IMR-90 (cell line): Measurements from ENCODE around the gene SLIT3. TPM values are rescaled to one million over a fixed set of nuclear protein-coding genes. Genes with fewer than 3 reads are reported as not detected.

Experiments
- ATAC-seq: fragments of 200-7000 bp; cut with Tn5 transposase; 2 replicates; pipeline ENCODE4 v1.9.1; 2020; ENCODE audit warnings: low read depth, mild to moderate bottlenecking, moderate library complexity
- BruUV-seq: library from RNA; stranded (reverse); fragments of 400-500 nt; replicated peaks from 2 replicates; lab custom pipeline; 2021; lab: Mats Ljungman, UMichigan
- CTCF ChIA-PET: fragments of 300-600 bp; formaldehyde crosslinking; extraction: SDS; loops from one replicate; lab custom pipeline; 2021; ENCODE audit warnings: antibody characterized with exemption; lab: Yijun Ruan, JAX
- POLR2A ChIA-PET: fragments of 300-600 bp; sonication (Branson Sonifier 250); formaldehyde crosslinking; loops from one replicate; lab custom pipeline; 2022; ENCODE audit warnings: antibody characterized with exemption; ENCODE audit not compliant: unreplicated experiment; lab: Charles Lee
- DNase-seq: peaks from one replicate; pipeline ENCODE4 v3.0.0; 2013
- H2AFZ ChIP-seq: replicated peaks from 2 replicates; pipeline ENCODE3; 2013; ENCODE audit warnings: low read length, mild to moderate bottlenecking; ENCODE audit not compliant: poor library complexity
- H2AK5ac ChIP-seq: 2 replicates; pipeline ENCODE4 v1.6.1; 2013; ENCODE audit warnings: low read depth, low read length, inconsistent platforms
- H2AK9ac ChIP-seq: replicated peaks from 2 replicates; pipeline ENCODE3; 2013; ENCODE audit warnings: mild to moderate bottlenecking, low read depth, low read length, moderate library complexity; ENCODE audit not compliant: poor library complexity
- H2BK120ac ChIP-seq: 2 replicates; pipeline ENCODE4 v1.6.1; 2013; ENCODE audit warnings: low read depth, low read length, inconsistent platforms
- H2BK15ac ChIP-seq: 3 replicates; pipeline ENCODE4 v1.6.1; 2013; ENCODE audit warnings: low read depth, low read length, inconsistent platforms
- H2BK20ac ChIP-seq: 2 replicates; pipeline ENCODE4 v1.6.1; 2013; ENCODE audit warnings: low read depth, mild to moderate bottlenecking, inconsistent platforms, low read length, moderate library complexity
- H2BK5ac ChIP-seq: 2 replicates; pipeline ENCODE4 v1.6.1; 2013; ENCODE audit warnings: mild to moderate bottlenecking, low read depth, low read length, inconsistent platforms; ENCODE audit not compliant: poor library complexity, severe bottlenecking
- H3K14ac ChIP-seq: replicated peaks from 2 replicates; pipeline ENCODE4 v1.6.1; 2013; ENCODE audit warnings: low read depth, low read length, inconsistent platforms
- H3K18ac ChIP-seq: 2 replicates; pipeline ENCODE4 v1.6.1; 2013; ENCODE audit warnings: low read depth, low read length, control low read depth
- H3K23ac ChIP-seq: 2 replicates; pipeline ENCODE4 v1.6.1; 2013; ENCODE audit warnings: low read depth, low read length, inconsistent platforms
- H3K27ac ChIP-seq: 2 replicates; pipeline ENCODE4 v1.5.1; 2013; ENCODE audit warnings: mild to moderate bottlenecking, control low read depth, low read length; ENCODE audit not compliant: insufficient read depth
- H3K27me3 ChIP-seq: 2 replicates; pipeline ENCODE4 v1.6.1; 2013; ENCODE audit warnings: low read length; ENCODE audit not compliant: control insufficient read depth, insufficient read depth
- H3K36me3 ChIP-seq: 2 replicates; pipeline ENCODE4 v1.6.1; 2013; ENCODE audit warnings: low read length, mixed read lengths; ENCODE audit not compliant: control insufficient read depth, insufficient read depth
- H3K4ac ChIP-seq: 2 replicates; pipeline ENCODE4 v1.6.1; 2013; ENCODE audit warnings: low read depth, low read length, inconsistent platforms
- H3K4me1 ChIP-seq: 2 replicates; pipeline ENCODE4 v1.6.1; 2013; ENCODE audit warnings: low read length, mixed read lengths; ENCODE audit not compliant: control insufficient read depth, insufficient read depth
- H3K4me2 ChIP-seq: 2 replicates; pipeline ENCODE4 v1.6.1; 2013; ENCODE audit warnings: low read depth, mild to moderate bottlenecking, control low read depth, low read length, moderate library complexity
- H3K4me3 ChIP-seq: 2 replicates; pipeline ENCODE4 v1.5.1; 2013; ENCODE audit warnings: low read depth, mild to moderate bottlenecking, control low read depth, low read length, moderate library complexity; ENCODE audit not compliant: insufficient read depth
- H3K56ac ChIP-seq: 2 replicates; pipeline ENCODE4 v1.6.1; 2013; ENCODE audit warnings: low read length, inconsistent platforms; ENCODE audit not compliant: insufficient read depth; ENCODE audit errors: extremely low read depth
- H3K79me1 ChIP-seq, 2 experiments: 2 replicates each; pipeline ENCODE4 v1.6.1; 2013; ENCODE audit warnings: low read length in 2 of 2, inconsistent platforms in 1 of 2, low read depth in 1 of 2
- H3K9ac ChIP-seq: 2 replicates; pipeline ENCODE4 v1.6.1; 2013; ENCODE audit warnings: low read depth, low read length, control low read depth
- H3K9me1 ChIP-seq: 2 replicates; pipeline ENCODE4 v1.6.1; 2013; ENCODE audit warnings: low read length, inconsistent platforms; ENCODE audit not compliant: insufficient read depth
- H3K9me3 ChIP-seq: 2 replicates; pipeline ENCODE4 v1.6.1; 2013; ENCODE audit warnings: low read length; ENCODE audit not compliant: control insufficient read depth, insufficient read depth
- H4K20me1 ChIP-seq: 2 replicates; pipeline ENCODE4 v1.6.1; 2013; ENCODE audit warnings: low read length, inconsistent platforms; ENCODE audit not compliant: insufficient read depth
- H4K5ac ChIP-seq: 2 replicates; pipeline ENCODE4 v1.6.1; 2013; ENCODE audit warnings: mild to moderate bottlenecking, low read depth, low read length, control low read depth
- H4K8ac ChIP-seq, 2 experiments: 2 replicates each; pipeline ENCODE4 v1.6.1; 2013; ENCODE audit warnings: low read depth in 2 of 2, low read length in 2 of 2, control low read depth in 1 of 2, inconsistent platforms in 1 of 2
- H4K91ac ChIP-seq: 2 replicates; pipeline ENCODE4 v1.6.1; 2013; ENCODE audit warnings: low read depth, low read length, inconsistent platforms; ENCODE audit not compliant: insufficient read depth
- CTCF ChIP-seq: conservative IDR thresholded peaks from 2 replicates; pipeline ENCODE4 v1.5.1; 2012; ENCODE audit warnings: mild to moderate bottlenecking, low read depth, low read length, improper control_type of control experiment
- FOS ChIP-seq: fragments of 150-350 bp; IDR thresholded peaks from 2 replicates; pipeline ENCODE4 v1.6.1; 2016; ENCODE audit warnings: low read depth, low read length
- MXI1 ChIP-seq: IDR thresholded peaks from 2 replicates; pipeline ENCODE4 v1.6.1; 2012; ENCODE audit warnings: low read depth, mild to moderate bottlenecking, low read length, moderate library complexity, borderline replicate concordance
- RFX5 ChIP-seq: IDR thresholded peaks from 2 replicates; pipeline ENCODE4 v1.8.0; 2012; ENCODE audit warnings: low read depth, mild to moderate bottlenecking, low read length, moderate library complexity
- WGBS, 2 experiments: methylation state at CpG; one replicate each; pipeline versions ENCODE4 v1.1.5 to v1.1.7; 2013; ENCODE audit warnings: missing lambda C conversion rate in 2 of 2; ENCODE audit not compliant: insufficient read length in 1 of 2; ENCODE audit errors: extremely low coverage in 2 of 2; 5-methylcytosine and 5-hydroxymethylcytosine counted together
- dilution Hi-C: fragments of 300-500 bp; cut with HindIII; formaldehyde crosslinking; loops from one replicate; pipeline ENCODE4 v1.14.3; 2018; ENCODE audit warnings: low sequenced_read_pairs; ENCODE audit not compliant: unreplicated experiment
- in situ Hi-C: fragments of 300-500 bp; cut with MboI; formaldehyde crosslinking; loops from 3 replicates; pipeline ENCODE4 v1.14.3; 2019; ENCODE audit warnings: low sequenced_read_pairs, inconsistent platforms, mixed read lengths
- intact Hi-C: fragments of 100-400 bp; cut with micrococcal nuclease; formaldehyde crosslinking; loops from 2 replicates; pipeline ENCODE4 v1.10.0; 2022
- polyA plus RNA-seq, 3 experiments: library from polyadenylated mRNA; depleted of rRNA; stranded (reverse); fragments of >200 nt; gene quantifications; 2 replicates each; pipeline ENCODE4 v1.2.3, GENCODE V29; 2012; ENCODE audit warnings: low replicate concordance in 1 of 3
- total RNA-seq: library from RNA; depleted of rRNA; stranded (reverse); fragments of >200 nt; gene quantifications from 2 replicates; pipeline ENCODE4 v1.2.3, GENCODE V29; 2012

SLIT3 gene
- total and polyA plus RNA-seq, 2 of the 4 experiments (the other 2 are of a cell fraction), result 0.18 to 0.50 TPM

GRCh38 chr5:169273881-169274280 lies 27.1 kb downstream of the SLIT3 start:
- intact Hi-C loops, result no loop called here

More at GRCh38 chr5:169273881-169274280, 27.1 kb downstream of the SLIT3 start:
- Histone ChIP-seq H3K4me1 (no peaks in the 10 kb centered on the region), H3K4me3 (no peak overlapping the region), H3K23ac (no peak overlapping the region), H3K18ac (no peak overlapping the region), H2AK9ac (no peak overlapping the region), H4K8ac (no peak overlapping the region), H2BK15ac (no peak overlapping the region), H3K4ac (no peak overlapping the region), H2BK5ac (no peak overlapping the region), H3K14ac (no peak overlapping the region), H3K9ac (no peak overlapping the region), H4K91ac (no peak overlapping the region), H3K79me1 (no peaks in the 10 kb centered on the region), H2BK120ac (no peak overlapping the region), H2BK20ac (no peak overlapping the region), H3K9me1 (no peaks in the 10 kb centered on the region; the same call in 1 of the 2 replicates), H3K27ac (no peak overlapping the region), H4K20me1 (no peaks in the 10 kb centered on the region), H2AK5ac (no peak overlapping the region), H3K4me2 (no peak overlapping the region), H4K5ac (no peak overlapping the region), H3K9me3 (no peaks in the 10 kb centered on the region), H3K27me3 (no peaks in the 10 kb centered on the region), H2AFZ (no peak overlapping the region), H3K56ac (no peak overlapping the region), H3K36me3 (no peaks in the 10 kb centered on the region)
- POLR2A ChIA-PET, result no interaction called here
- ATAC-seq (no peak), DNase-seq (no peak)
- no peak for TF ChIP-seq MXI1
- no peak for TF ChIP-seq RFX5
- TF ChIP-seq CTCF, result no peak
- TF ChIP-seq FOS, result no peak
- CTCF ChIA-PET, result no interaction called here
- no CpG with 5 or more reads among the region's 2 CpGs for WGBS, 2 experiments
- BruUV-seq, result no TSS peak
- in situ Hi-C loops, result no loop called here
- dilution Hi-C loops, result no loop called here
